Upper lobe of right lung (tissue), 1 donor: ENCODE data around the gene ELN. TPM values are rescaled to one million over a fixed set of nuclear protein-coding genes. Genes with fewer than 3 reads are reported as not detected.

Experiments
- ATAC-seq: fragments of 200-7000 bp; cut with Tn5 transposase; one replicate; pipeline ENCODE4 v1.9.1; 2020; ENCODE audit warnings: mild to moderate bottlenecking, moderate library complexity
- DNase-seq: peaks from one replicate; pipeline ENCODE4 v3.0.0-alpha.2; 2020
- H3K27ac ChIP-seq: fragments of 200-600 bp; one replicate; pipeline ENCODE4 v1.8.0; 2022
- H3K27me3 ChIP-seq: fragments of 200-600 bp; one replicate; pipeline ENCODE4 v1.8.0; 2022; ENCODE audit warnings: mild to moderate bottlenecking
- H3K36me3 ChIP-seq: fragments of 200-600 bp; one replicate; pipeline ENCODE4 v1.8.0; 2022
- H3K4me1 ChIP-seq: fragments of 200-600 bp; one replicate; pipeline ENCODE4 v1.8.0; 2022
- H3K4me3 ChIP-seq: fragments of 200-600 bp; one replicate; pipeline ENCODE4 v1.8.0; 2022; ENCODE audit warnings: mild to moderate bottlenecking
- H3K9me3 ChIP-seq: fragments of 200-600 bp; one replicate; pipeline ENCODE4 v1.8.0; 2022
- CTCF ChIP-seq: fragments of 200-600 bp; IDR thresholded peaks from one replicate; pipeline ENCODE4 v1.8.0; 2022; ENCODE audit warnings: antibody characterized with exemption
- intact Hi-C: fragments of 100-400 bp; cut with DNase I; formaldehyde crosslinking; loops from one replicate; pipeline ENCODE4 v1.11.0; 2022
- total RNA-seq: library from RNA; stranded (reverse); fragmentation: NEBNext Ultra II Directional; extraction: Animal tissue kit (Norgen Biotek cat#: 25700); gene quantifications from one replicate; pipeline ENCODE4 v1.2.1, GENCODE V29; 2021
- donor health status: DM: no; HTN: yes; CAD: no; lungs with severe emphysema.

Gene ELN
- total RNA-seq, 1 donor from 2014 or later: 231 TPM

DNA sequence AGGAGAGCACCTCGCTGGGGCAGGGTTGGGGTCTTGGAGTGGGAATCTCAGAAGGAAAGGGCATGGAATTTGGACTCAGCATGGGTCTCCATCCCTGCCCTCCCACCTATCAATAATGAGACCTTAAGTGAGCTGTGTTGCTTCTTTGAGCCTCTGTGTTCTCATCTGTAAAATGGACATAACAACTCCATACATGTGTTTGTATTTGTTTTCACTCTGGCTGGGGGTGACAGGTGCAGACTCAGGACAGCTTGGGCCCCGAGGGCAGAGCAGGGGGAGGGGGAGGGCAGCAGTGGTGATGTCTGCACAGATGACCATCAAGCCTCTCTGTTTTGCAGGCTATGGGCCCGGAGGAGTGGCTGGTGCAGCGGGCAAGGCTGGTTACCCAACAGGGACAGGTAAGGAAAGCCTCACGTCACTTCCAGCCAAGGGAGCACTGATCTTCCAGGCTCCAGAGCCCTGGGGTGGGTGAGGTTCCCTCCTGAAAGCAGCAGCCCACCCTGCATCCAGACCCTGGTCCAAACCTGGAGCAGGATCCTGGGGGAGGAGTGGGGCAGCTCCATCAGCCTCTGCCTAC lies 19.9 kb downstream of the ELN start:
- Histone ChIP-seq H3K36me3 (peaks cover 61% of the 10 kb centered on the region), H3K27ac (no peak overlapping the region), H3K4me1 (peaks cover 3% of the 10 kb centered on the region), H3K4me3 (no peak overlapping the region), H3K9me3 (no peaks in the 10 kb centered on the region), H3K27me3 (no peaks in the 10 kb centered on the region)
- DNase-seq (no peak), ATAC-seq (no peak)
- intact Hi-C loops: no loop called here
- no peak for TF ChIP-seq CTCF

- Histone ChIP-seq H3K27me3 (no peaks in the 10 kb centered on the region), H3K9me3 (no peaks in the 10 kb centered on the region), H3K4me1 (peaks cover 3% of the 10 kb centered on the region), H3K36me3 (peaks cover 62% of the 10 kb centered on the region), H3K27ac (no peak overlapping the region), H3K4me3 (no peak overlapping the region)
- intact Hi-C loops: no loop called here
- DNase-seq (no peak), ATAC-seq (no peak)
- TF ChIP-seq CTCF: no peak
These were observed 21.1 kb downstream of the ELN start for GRCh38 chr7:74048999-74049599.

- H3K27me3 ChIP-seq: no peaks in the 10 kb centered on the region
- no peaks in the 10 kb centered on the region for H3K9me3 ChIP-seq
- peaks cover 62% of the 10 kb centered on the region for H3K36me3 ChIP-seq
- no peak overlapping the region for H3K27ac ChIP-seq
- peaks cover 3% of the 10 kb centered on the region for H3K4me1 ChIP-seq
- no peak for TF ChIP-seq CTCF
- ATAC-seq (no peak), DNase-seq (no peak)
- intact Hi-C loops: no loop called here
- H3K4me3 ChIP-seq: no peak overlapping the region
These were observed 22.2 kb downstream of the ELN start for GRCh38 chr7:74049997-74050798.

- Histone ChIP-seq H3K36me3 (peaks cover 55% of the 10 kb centered on the region), H3K27me3 (no peaks in the 10 kb centered on the region), H3K27ac (no peak overlapping the region), H3K4me3 (no peak overlapping the region), H3K4me1 (peaks cover 3% of the 10 kb centered on the region), H3K9me3 (no peaks in the 10 kb centered on the region)
- TF ChIP-seq CTCF: no peak
- DNase-seq (no peak), ATAC-seq (peak; percentile 40)
- intact Hi-C loops: no loop called here
These were observed 23.2 kb downstream of the ELN start for GRCh38 chr7:74051193-74051592.

DNA sequence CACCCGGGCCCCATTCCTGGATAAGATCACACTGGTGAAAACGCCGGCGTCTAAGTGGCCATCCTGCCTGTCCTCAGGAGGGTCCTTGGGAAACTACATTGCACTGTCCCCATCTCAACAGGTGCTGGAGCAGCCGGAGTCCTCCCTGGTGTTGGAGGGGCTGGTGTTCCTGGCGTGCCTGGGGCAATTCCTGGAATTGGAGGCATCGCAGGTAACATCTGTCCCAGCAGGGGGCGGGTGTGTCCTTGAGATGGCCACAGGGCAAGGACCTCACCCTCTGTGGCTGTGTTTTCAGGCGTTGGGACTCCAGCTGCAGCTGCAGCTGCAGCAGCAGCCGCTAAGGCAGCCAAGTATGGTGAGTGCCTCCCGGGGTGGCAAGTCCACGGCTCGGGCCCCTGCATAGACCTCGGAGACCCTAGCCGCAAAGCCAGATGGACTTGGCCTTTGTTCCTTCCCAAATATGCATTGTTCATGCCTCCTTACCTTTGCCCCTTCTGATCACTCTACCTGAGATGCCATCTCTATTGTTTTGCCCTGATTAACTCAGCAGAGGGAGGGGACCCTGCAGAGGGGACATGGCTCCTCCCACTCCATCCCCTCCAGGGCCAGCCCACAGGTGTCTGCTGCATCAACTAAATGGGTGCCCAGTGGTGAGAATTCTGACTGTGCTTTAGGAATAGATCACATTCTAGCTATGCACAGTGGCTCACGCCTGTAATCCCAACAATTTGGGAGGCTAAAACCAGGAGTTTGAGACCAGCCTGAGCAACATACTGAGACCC lies 23.8 kb downstream of the ELN start:
- H3K36me3 ChIP-seq: peaks cover 52% of the 10 kb centered on the region
- ATAC-seq (peak; percentile 66), DNase-seq (peak; percentile 70)
- TF ChIP-seq CTCF: peak; percentile 15
- no peaks in the 10 kb centered on the region for H3K9me3 ChIP-seq
- H3K27ac ChIP-seq: no peak overlapping the region
- no peak overlapping the region for H3K4me3 ChIP-seq
- intact Hi-C loops: no loop called here
- H3K27me3 ChIP-seq: no peaks in the 10 kb centered on the region
- H3K4me1 ChIP-seq: peaks cover 3% of the 10 kb centered on the region
